ENCODE measurements around the gene HNRNPR. TPM values are rescaled to one million over a fixed set of nuclear protein-coding genes. Genes with fewer than 3 reads are reported as not detected.

HNRNPR gene
- total and polyA plus RNA-seq, 9 of the 15 experiments (the other 6 are each of a cell fraction or from before 2014, with no cell fraction given): 80.9 to 372 (median 301) TPM

DNA sequence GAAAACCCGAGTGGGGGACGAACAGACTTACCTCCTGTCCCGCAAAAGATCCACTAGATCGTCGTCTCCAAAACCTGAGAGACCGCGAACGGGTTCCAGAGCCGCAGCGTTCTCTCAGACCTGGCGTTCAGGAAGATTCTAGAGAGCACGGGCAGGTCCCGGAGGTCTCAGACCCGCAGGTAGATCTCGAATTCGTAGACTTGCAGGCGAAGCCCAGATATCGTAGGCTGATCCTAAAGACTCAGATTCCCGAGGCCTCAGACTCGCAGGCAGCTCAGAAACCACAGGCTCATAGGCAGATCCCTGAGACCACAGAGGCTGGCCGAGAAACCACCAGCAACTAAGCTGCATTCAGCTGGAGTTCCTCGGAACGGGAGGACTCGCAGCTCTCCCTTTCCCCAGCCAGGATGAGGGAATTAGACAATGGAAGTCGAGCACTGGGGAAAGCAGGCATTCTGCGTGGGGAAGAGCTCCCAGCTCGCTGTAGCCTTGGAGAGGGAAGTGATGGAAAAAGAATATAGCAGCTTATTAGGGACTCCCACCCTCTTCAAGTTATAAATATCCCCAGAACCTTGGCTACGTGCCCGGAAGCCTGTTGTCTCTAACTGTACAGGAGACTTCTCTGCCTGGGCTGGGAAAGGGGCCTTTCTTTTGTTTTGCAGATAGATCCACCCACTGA, 25.4 kb upstream of the HNRNPR start, which contains the start of gene ZNF436 (continued):
- TF ChIP-seq SRSF1 (IDR thresholded peaks at IDR 0.05; ENCODE audit: low read depth, low read length): no peak
- TF ChIP-seq, protein P1, sequence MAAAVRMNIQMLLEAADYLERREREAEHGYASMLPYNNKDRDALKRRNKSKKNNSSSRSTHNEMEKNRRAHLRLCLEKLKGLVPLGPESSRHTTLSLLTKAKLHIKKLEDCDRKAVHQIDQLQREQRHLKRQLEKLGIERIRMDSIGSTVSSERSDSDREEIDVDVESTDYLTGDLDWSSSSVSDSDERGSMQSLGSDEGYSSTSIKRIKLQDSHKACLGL (CRISPR knock-in tag; IDR thresholded peaks at IDR 0.05; ENCODE audit: borderline replicate concordance, poor library complexity, severe bottlenecking): no peak
- TF ChIP-seq, protein P2, sequence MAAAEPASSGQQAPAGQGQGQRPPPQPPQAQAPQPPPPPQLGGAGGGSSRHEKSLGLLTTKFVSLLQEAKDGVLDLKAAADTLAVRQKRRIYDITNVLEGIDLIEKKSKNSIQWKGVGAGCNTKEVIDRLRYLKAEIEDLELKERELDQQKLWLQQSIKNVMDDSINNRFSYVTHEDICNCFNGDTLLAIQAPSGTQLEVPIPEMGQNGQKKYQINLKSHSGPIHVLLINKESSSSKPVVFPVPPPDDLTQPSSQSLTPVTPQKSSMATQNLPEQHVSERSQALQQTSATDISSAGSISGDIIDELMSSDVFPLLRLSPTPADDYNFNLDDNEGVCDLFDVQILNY (CRISPR knock-in tag; IDR thresholded peaks at IDR 0.05): peak; percentile 67; the same call in 1 of the 2 replicates
- TF ChIP-seq TBL1XR1 (IDR thresholded peaks at IDR 0.05; ENCODE audit: low read length in 2 of 2): peak in 1 of 2 experiments; percentile 35; a peak in 1 of 4 replicates
- TF ChIP-seq EWSR1 (IDR thresholded peaks at IDR 0.05; ENCODE audit: borderline replicate concordance, low read depth, partially characterized antibody): no peak
- peak; percentile 66 for TF ChIP-seq CC2D1A (IDR thresholded peaks at IDR 0.05)
- TF ChIP-seq CBFA2T2 (conservative IDR thresholded peaks at IDR 0.05): no peak
- TF ChIP-seq SMARCE1 (IDR thresholded peaks at IDR 0.05): peak; percentile 19
- no peak for TF ChIP-seq MXI1 (IDR thresholded peaks at IDR 0.05; ENCODE audit: low read depth, low read length)
- peak; percentile 56 for TF ChIP-seq NFIX (CRISPR knock-in tag; IDR thresholded peaks at IDR 0.05; ENCODE audit: low read depth)
- no peak for TF ChIP-seq GATAD2A (IDR thresholded peaks at IDR 0.05)
- TF ChIP-seq ZSCAN29 (IDR thresholded peaks at IDR 0.05): no peak; the same call in 1 of the 2 replicates
- TF ChIP-seq, protein P3, sequence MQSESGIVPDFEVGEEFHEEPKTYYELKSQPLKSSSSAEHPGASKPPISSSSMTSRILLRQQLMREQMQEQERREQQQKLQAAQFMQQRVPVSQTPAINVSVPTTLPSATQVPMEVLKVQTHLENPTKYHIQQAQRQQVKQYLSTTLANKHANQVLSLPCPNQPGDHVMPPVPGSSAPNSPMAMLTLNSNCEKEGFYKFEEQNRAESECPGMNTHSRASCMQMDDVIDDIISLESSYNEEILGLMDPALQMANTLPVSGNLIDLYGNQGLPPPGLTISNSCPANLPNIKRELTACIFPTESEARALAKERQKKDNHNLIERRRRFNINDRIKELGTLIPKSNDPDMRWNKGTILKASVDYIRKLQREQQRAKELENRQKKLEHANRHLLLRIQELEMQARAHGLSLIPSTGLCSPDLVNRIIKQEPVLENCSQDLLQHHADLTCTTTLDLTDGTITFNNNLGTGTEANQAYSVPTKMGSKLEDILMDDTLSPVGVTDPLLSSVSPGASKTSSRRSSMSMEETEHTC (IDR thresholded peaks at IDR 0.05): no peak
- TF ChIP-seq CREB3 (tag; conservative IDR thresholded peaks at IDR 0.05; ENCODE audit: low read depth): no peak
- TF ChIP-seq HDAC1 (IDR thresholded peaks at IDR 0.05): 0 out of 4 replicates have a peak, but pooled peaks of 1 of the 2 experiments have one; percentile 2
- TF ChIP-seq HOMEZ (CRISPR knock-in tag; IDR thresholded peaks at IDR 0.05): no peak
- TF ChIP-seq, protein P4, sequence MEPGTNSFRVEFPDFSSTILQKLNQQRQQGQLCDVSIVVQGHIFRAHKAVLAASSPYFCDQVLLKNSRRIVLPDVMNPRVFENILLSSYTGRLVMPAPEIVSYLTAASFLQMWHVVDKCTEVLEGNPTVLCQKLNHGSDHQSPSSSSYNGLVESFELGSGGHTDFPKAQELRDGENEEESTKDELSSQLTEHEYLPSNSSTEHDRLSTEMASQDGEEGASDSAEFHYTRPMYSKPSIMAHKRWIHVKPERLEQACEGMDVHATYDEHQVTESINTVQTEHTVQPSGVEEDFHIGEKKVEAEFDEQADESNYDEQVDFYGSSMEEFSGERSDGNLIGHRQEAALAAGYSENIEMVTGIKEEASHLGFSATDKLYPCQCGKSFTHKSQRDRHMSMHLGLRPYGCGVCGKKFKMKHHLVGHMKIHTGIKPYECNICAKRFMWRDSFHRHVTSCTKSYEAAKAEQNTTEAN (CRISPR knock-in tag; IDR thresholded peaks at IDR 0.05): no peak
- TF ChIP-seq BDP1 (IDR thresholded peaks at IDR 0.05; ENCODE audit: insufficient read depth, insufficient read length): no peak
- peak; percentile 16; the same call in 1 of the 2 replicates for TF ChIP-seq PML (IDR thresholded peaks at IDR 0.05; ENCODE audit: low read length)
- no peak for TF ChIP-seq ZNF696 (CRISPR knock-in tag; conservative IDR thresholded peaks at IDR 0.05)
- TF ChIP-seq SMAD2 (IDR thresholded peaks at IDR 0.05; ENCODE audit: low read depth, low read length): no peak
- TF ChIP-seq SRSF3 (IDR thresholded peaks at IDR 0.05; ENCODE audit: insufficient read depth, low read length): no peak

All from K562 (cell line).